ENCODE results near the gene C3orf49. TPM values are rescaled to one million over a fixed set of nuclear protein-coding genes. Genes with fewer than 3 reads are reported as not detected.

C3orf49 gene
- total RNA-seq, 1 donor: not detected

GRCh38 chr3:63800097-63800496 is 19.0 kb upstream of the C3orf49 start:
- no peak for DNase-seq (ENCODE audit: low read depth)
- TF ChIP-seq CTCF (IDR thresholded peaks at IDR 0.05; ENCODE audit: insufficient read depth, low read depth, low read length): no peak

DNA sequence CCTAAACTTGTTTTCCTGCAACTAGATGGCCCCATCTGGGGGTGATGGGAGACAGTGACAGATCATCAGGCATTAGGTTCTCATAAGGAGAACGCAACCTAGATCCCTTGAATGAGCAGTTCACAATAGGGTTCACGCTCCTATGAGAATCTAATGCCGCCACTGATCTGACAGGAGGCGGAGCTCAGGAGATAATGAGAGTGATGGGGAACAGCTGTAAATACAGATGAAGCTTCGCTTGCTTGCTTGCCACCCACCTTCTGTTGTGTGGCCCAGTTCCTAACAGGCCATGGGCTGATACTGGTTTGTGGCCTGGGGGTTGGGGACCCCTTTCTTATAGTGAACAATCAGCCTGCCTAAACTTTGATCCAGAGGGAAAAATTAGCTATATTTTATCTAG is 15.2 kb upstream of the C3orf49 start:
- no peak overlapping the region for H3K4me3 ChIP-seq (ENCODE audit: low read depth, low read length)
- TF ChIP-seq CTCF (IDR thresholded peaks at IDR 0.05; ENCODE audit: insufficient read depth, low read depth, low read length): no peak
- DNase-seq (ENCODE audit: low read depth): no peak

More at GRCh38 chr3:63800097-63800496, 19.0 kb upstream of the C3orf49 start:
- H3K4me3 ChIP-seq (ENCODE audit: low read depth, low read length): no peak overlapping the region

- no peak for TF ChIP-seq CTCF (IDR thresholded peaks at IDR 0.05; ENCODE audit: insufficient read depth, low read depth, low read length)
- no peak overlapping the region for H3K4me3 ChIP-seq (ENCODE audit: low read depth, low read length)
- no peak for DNase-seq (ENCODE audit: low read depth)
Measured at GRCh38 chr3:63807961-63808565, 11.0 kb upstream of the C3orf49 start.

DNA sequence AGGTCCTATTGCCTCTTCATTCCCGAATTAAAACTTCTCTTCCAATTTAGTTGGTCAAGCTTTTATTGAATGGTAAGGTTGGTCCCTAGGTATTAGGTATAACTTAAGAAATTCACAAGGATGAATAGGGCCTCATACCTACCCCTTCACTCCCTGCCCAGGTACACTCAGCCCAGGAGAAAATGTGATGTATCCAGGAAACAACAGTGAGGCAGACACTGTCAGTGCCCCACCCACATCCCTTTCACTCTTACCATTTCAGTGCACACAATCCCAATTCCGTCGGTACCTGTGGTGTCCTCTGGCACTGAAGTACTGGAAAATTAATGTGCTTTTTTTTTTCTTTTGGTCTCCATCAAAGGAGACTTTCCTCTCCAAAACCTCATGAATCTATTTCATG is 10.5 kb upstream of the C3orf49 start:
- no peak overlapping the region for H3K4me3 ChIP-seq (ENCODE audit: low read depth, low read length)
- no peak for DNase-seq (ENCODE audit: low read depth)
- no peak for TF ChIP-seq CTCF (IDR thresholded peaks at IDR 0.05; ENCODE audit: insufficient read depth, low read depth, low read length)

GRCh38 chr3:63809607-63810006 is 9.5 kb upstream of the C3orf49 start:
- no peak overlapping the region for H3K4me3 ChIP-seq (ENCODE audit: low read depth, low read length)
- DNase-seq (ENCODE audit: low read depth): peak; percentile 74
- TF ChIP-seq CTCF (IDR thresholded peaks at IDR 0.05; ENCODE audit: insufficient read depth, low read depth, low read length): no peak

DNA sequence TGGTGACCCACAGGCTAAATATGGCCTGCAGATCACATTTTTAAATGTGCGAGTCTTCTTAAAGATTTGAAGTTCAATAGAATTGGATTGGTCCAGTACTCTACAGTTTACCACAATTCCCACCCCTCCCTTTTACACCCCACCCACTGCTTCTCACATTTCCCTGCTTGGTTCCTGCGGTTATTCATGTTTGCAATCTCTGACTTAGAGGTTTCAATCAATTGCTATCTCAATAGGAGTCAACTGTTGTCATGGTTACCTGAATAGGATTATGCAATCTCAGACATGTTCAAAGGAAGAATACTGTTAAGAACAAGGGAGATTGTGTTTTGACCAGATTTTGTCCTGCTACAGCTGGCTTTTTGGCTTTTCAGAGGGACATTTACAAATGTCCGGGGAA is 4.9 kb upstream of the C3orf49 start:
- DNase-seq (ENCODE audit: low read depth): peak; percentile 13
- no peak for TF ChIP-seq CTCF (IDR thresholded peaks at IDR 0.05; ENCODE audit: insufficient read depth, low read depth, low read length)

DNA sequence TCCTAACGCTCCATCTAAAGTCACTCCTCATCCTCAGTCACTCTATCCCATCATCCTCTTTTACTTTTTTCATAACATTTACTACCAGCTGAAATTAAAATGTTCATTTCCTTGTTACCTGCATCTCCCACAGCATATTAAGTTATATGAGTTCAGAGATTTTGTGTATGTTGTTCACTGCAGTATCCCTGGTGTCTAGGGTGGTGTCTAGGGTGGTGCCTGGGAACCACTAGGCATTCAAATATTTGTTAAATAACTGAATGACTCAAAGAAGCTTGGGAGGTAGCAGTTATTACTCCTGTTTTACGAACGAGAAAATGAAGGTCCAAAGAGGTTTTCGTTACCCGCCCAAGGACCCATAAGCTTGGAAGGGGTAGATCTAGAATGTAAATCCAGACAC is 1.9 kb upstream of the C3orf49 start:
- TF ChIP-seq CTCF (IDR thresholded peaks at IDR 0.05; ENCODE audit: insufficient read depth, low read depth, low read length): no peak
- DNase-seq (ENCODE audit: low read depth): no peak
- H3K4me3 ChIP-seq (ENCODE audit: low read depth, low read length): no peak overlapping the region

More for the DNA sequence above, 4.9 kb upstream of the C3orf49 start:
- no peak overlapping the region for H3K4me3 ChIP-seq (ENCODE audit: low read depth, low read length)
